H9 (cell line): ENCODE results near the gene SENP2. TPM values are rescaled to one million over a fixed set of nuclear protein-coding genes. Genes with fewer than 3 reads are reported as not detected.

Source experiments
- DNase-seq: peaks from one replicate; pipeline ENCODE4 v3.0.0-alpha.2; 2017
- H2AFZ ChIP-seq: one replicate; pipeline ENCODE4 v1.6.1; 2013; ENCODE audit warnings: mild to moderate bottlenecking, low read length, control low read depth, moderate library complexity
- H2AK5ac ChIP-seq: 2 replicates; pipeline ENCODE4 v1.6.1; 2013; ENCODE audit warnings: low read length, control low read depth, mixed read lengths; ENCODE audit not compliant: insufficient read length
- H2BK120ac ChIP-seq: one replicate; pipeline ENCODE4 v1.6.1; 2013; ENCODE audit warnings: low read depth, mild to moderate bottlenecking, low read length, control low read depth, inconsistent platforms; ENCODE audit not compliant: poor library complexity, severe bottlenecking
- H2BK12ac ChIP-seq: 2 replicates; pipeline ENCODE4 v1.6.1; 2013; ENCODE audit warnings: low read length, control low read depth, mixed read lengths, low read depth; ENCODE audit not compliant: insufficient read length
- H2BK15ac ChIP-seq: 2 replicates; pipeline ENCODE4 v1.6.1; 2013; ENCODE audit warnings: low read depth, low read length, control low read depth
- H2BK20ac ChIP-seq: one replicate; pipeline ENCODE4 v1.6.1; 2013; ENCODE audit warnings: low read depth, mild to moderate bottlenecking, low read length, control low read depth, inconsistent platforms; ENCODE audit not compliant: poor library complexity, severe bottlenecking
- H2BK5ac ChIP-seq: 2 replicates; pipeline ENCODE4 v1.6.1; 2013; ENCODE audit warnings: low read length, control low read depth, mixed read lengths; ENCODE audit not compliant: insufficient read length
- H3K14ac ChIP-seq: 2 replicates; pipeline ENCODE4 v1.6.1; 2013; ENCODE audit warnings: low read length, control low read depth; ENCODE audit not compliant: insufficient read depth
- H3K18ac ChIP-seq: 2 replicates; pipeline ENCODE4 v1.6.1; 2013; ENCODE audit warnings: low read depth, mild to moderate bottlenecking, mixed read lengths, low read length, control low read depth; ENCODE audit not compliant: insufficient read length
- H3K23ac ChIP-seq: 2 replicates; pipeline ENCODE4 v1.6.1; 2013; ENCODE audit warnings: low read length, control low read depth, mixed read lengths, low read depth; ENCODE audit not compliant: insufficient read length
- H3K23me2 ChIP-seq: 2 replicates; pipeline ENCODE4 v1.6.1; 2013; ENCODE audit warnings: low read depth, mild to moderate bottlenecking, mixed read lengths, low read length, control low read depth; ENCODE audit not compliant: insufficient read length, poor library complexity, severe bottlenecking
- H3K27ac ChIP-seq: 2 replicates; pipeline ENCODE4 v1.5.1; 2013; ENCODE audit warnings: low read length, control low read depth, mixed read lengths, low read depth; ENCODE audit not compliant: insufficient read length
- H3K27me3 ChIP-seq: 2 replicates; pipeline ENCODE4 v1.6.1; 2013; ENCODE audit warnings: low read length, control low read depth, inconsistent platforms; ENCODE audit not compliant: insufficient read depth
- H3K4ac ChIP-seq: 2 replicates; pipeline ENCODE4 v1.6.1; 2013; ENCODE audit warnings: low read depth, mild to moderate bottlenecking, control low read depth, inconsistent platforms, low read length, moderate library complexity
- H3K4me1 ChIP-seq: 2 replicates; pipeline ENCODE4 v1.6.1; 2013; ENCODE audit warnings: low read length, control low read depth, inconsistent platforms; ENCODE audit not compliant: insufficient read depth
- H3K4me2 ChIP-seq: 2 replicates; pipeline ENCODE4 v1.6.1; 2013; ENCODE audit warnings: low read length, control low read depth, mixed read lengths; ENCODE audit not compliant: insufficient read length, insufficient read depth
- H3K56ac ChIP-seq: 2 replicates; pipeline ENCODE4 v1.6.1; 2013; ENCODE audit warnings: low read depth, mild to moderate bottlenecking, mixed read lengths, low read length, control low read depth; ENCODE audit not compliant: insufficient read length
- H3K79me1 ChIP-seq: 2 replicates; pipeline ENCODE4 v1.6.1; 2013; ENCODE audit warnings: low read depth, mild to moderate bottlenecking, moderate library complexity, low read length, control low read depth, inconsistent platforms; ENCODE audit not compliant: insufficient read depth, poor library complexity, severe bottlenecking
- H3K79me2 ChIP-seq: 2 replicates; pipeline ENCODE4 v1.6.1; 2013; ENCODE audit warnings: low read length, control low read depth, inconsistent platforms; ENCODE audit not compliant: insufficient read depth
- H3K9ac ChIP-seq: 2 replicates; pipeline ENCODE4 v1.6.1; 2013; ENCODE audit warnings: low read length, control low read depth, mixed read lengths; ENCODE audit not compliant: insufficient read length; ENCODE audit errors: extremely low read depth
- H3K9me3 ChIP-seq: one replicate; pipeline ENCODE4 v1.6.1; 2013; ENCODE audit warnings: low read depth, low read length, inconsistent platforms; ENCODE audit not compliant: control insufficient read depth
- H3T11ph ChIP-seq: one replicate; pipeline ENCODE4 v1.6.1; 2013; ENCODE audit warnings: mild to moderate bottlenecking, low read length, control low read depth, inconsistent platforms
- H4K20me1 ChIP-seq: one replicate; pipeline ENCODE4 v1.6.1; 2013; ENCODE audit not compliant: control insufficient read depth, insufficient read length, insufficient read depth
- H4K5ac ChIP-seq: 2 replicates; pipeline ENCODE4 v1.6.1; 2013; ENCODE audit warnings: low read depth, mild to moderate bottlenecking, mixed read lengths, low read length, control low read depth; ENCODE audit not compliant: insufficient read length
- H4K8ac ChIP-seq: replicated peaks from 2 replicates; pipeline ENCODE4 v1.6.1; 2013; ENCODE audit warnings: low read length, control low read depth, mixed read lengths, low read depth; ENCODE audit not compliant: insufficient read length
- H4K91ac ChIP-seq: 2 replicates; pipeline ENCODE4 v1.6.1; 2013; ENCODE audit warnings: low read depth, mild to moderate bottlenecking, moderate library complexity, mixed read lengths, low read length, control low read depth; ENCODE audit not compliant: insufficient read length
- H3K27ac Mint-ChIP-seq, 3 experiments: 2 replicates in 2 of 3; 3 replicates in 1 of 3; pipeline ENCODE4 v1.8.0; 2020 to 2021; ENCODE audit warnings: mixed read lengths in 3 of 3, mild to moderate bottlenecking in 1 of 3, moderate library complexity in 1 of 3
- H3K27me3 Mint-ChIP-seq: 2 replicates; pipeline ENCODE4 v1.8.0; 2021; ENCODE audit warnings: low read depth, mild to moderate bottlenecking, moderate library complexity, mixed read lengths
- H3K36me3 Mint-ChIP-seq, 3 experiments: 2 replicates in 2 of 3; 3 replicates in 1 of 3; pipeline ENCODE4 v1.8.0; 2020 to 2021; ENCODE audit warnings: low read depth in 3 of 3, mixed read lengths in 3 of 3; ENCODE audit not compliant: insufficient read depth in 1 of 3
- H3K4me1 Mint-ChIP-seq, 2 experiments: 2 replicates each; pipeline ENCODE4 v1.8.0; 2020; ENCODE audit warnings: mixed read lengths in 2 of 2
- H3K4me3 Mint-ChIP-seq, 2 experiments: 2 replicates in 1 of 2; 3 replicates in 1 of 2; pipeline ENCODE4 v1.8.0; 2020 to 2021; ENCODE audit warnings: mild to moderate bottlenecking in 2 of 2, mixed read lengths in 2 of 2, moderate library complexity in 1 of 2
- H3K9me3 Mint-ChIP-seq, 2 experiments: 2 replicates in 1 of 2; 3 replicates in 1 of 2; pipeline ENCODE4 v1.8.0; 2020; ENCODE audit warnings: mild to moderate bottlenecking in 2 of 2, mixed read lengths in 2 of 2, moderate library complexity in 1 of 2
- WGBS: extraction: QIAGEN DNeasy Blood & Tissue Kit; methylation state at CpG from one replicate; pipeline ENCODE4 v1.1.7; 2013; ENCODE audit warnings: missing lambda C conversion rate, low lambda C conversion rate, mixed read lengths; ENCODE audit not compliant: insufficient read length; ENCODE audit errors: extremely low coverage; 5-methylcytosine and 5-hydroxymethylcytosine counted together
- total RNA-seq: library from RNA; stranded (reverse); gene quantifications from 2 replicates; pipeline ENCODE4 v1.2.1, GENCODE V29; 2021
- TF ChIP-seq, protein P1 (sequence below): fragments of 200-600 bp; sonication (generic); conservative IDR thresholded peaks from 3 replicates; pipeline ENCODE4 v1.8.0; 2021; ENCODE audit warnings: antibody characterized with exemption, mild to moderate bottlenecking

The SENP2 gene
- total RNA-seq, 1 experiment from 2014 or later, result 90.1 TPM

- Histone ChIP-seq H3K18ac (no peak overlapping the region), H3K9ac (no peak overlapping the region), H3K23me2 (no peaks in the 10 kb centered on the region), H3K79me2 (no peaks in the 10 kb centered on the region), H2BK120ac (no peak overlapping the region), H2AFZ (no peak overlapping the region), H4K8ac (no peak overlapping the region), H3K4me1 (no peaks in the 10 kb centered on the region), H3K14ac (no peak overlapping the region), H4K91ac (no peak overlapping the region), H3T11ph (no peak overlapping the region), H3K4me2 (no peak overlapping the region), H3K27me3 (no peaks in the 10 kb centered on the region), H3K9me3 (no peaks in the 10 kb centered on the region), H3K4ac (no peak overlapping the region), H2BK20ac (no peak overlapping the region), H2AK5ac (no peak overlapping the region), H2BK15ac (no peak overlapping the region), H2BK5ac (no peak overlapping the region), H4K20me1 (no peaks in the 10 kb centered on the region), H2BK12ac (no peak overlapping the region), H3K79me1 (no peaks in the 10 kb centered on the region), H3K27ac (no peak overlapping the region), H3K23ac (no peak overlapping the region), H4K5ac (no peak overlapping the region), H3K56ac (no peak overlapping the region)
- Mint-ChIP-seq H3K9me3 (no peaks in the 10 kb centered on the region), H3K27me3 (no peaks in the 10 kb centered on the region), H3K27ac (no peak overlapping the region), H3K4me3 (no peak overlapping the region), H3K4me1 (no peaks in the 10 kb centered on the region), H3K36me3 (peaks cover 35 to 78% (median 69%) of the 10 kb centered on the region in 3 experiments; a peak in 6 of 7 replicates)
- no CpG with 5 or more reads among the region's 1 CpG for WGBS
- no peak for DNase-seq
- TF ChIP-seq, protein P1, sequence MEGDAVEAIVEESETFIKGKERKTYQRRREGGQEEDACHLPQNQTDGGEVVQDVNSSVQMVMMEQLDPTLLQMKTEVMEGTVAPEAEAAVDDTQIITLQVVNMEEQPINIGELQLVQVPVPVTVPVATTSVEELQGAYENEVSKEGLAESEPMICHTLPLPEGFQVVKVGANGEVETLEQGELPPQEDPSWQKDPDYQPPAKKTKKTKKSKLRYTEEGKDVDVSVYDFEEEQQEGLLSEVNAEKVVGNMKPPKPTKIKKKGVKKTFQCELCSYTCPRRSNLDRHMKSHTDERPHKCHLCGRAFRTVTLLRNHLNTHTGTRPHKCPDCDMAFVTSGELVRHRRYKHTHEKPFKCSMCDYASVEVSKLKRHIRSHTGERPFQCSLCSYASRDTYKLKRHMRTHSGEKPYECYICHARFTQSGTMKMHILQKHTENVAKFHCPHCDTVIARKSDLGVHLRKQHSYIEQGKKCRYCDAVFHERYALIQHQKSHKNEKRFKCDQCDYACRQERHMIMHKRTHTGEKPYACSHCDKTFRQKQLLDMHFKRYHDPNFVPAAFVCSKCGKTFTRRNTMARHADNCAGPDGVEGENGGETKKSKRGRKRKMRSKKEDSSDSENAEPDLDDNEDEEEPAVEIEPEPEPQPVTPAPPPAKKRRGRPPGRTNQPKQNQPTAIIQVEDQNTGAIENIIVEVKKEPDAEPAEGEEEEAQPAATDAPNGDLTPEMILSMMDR, result no peak
These were observed 39.7 kb downstream of the SENP2 start for GRCh38 chr3:185625784-185626183.
